Urinary bladder (tissue), 4 donors: ENCODE data around the gene ATP5IF1. TPM values are rescaled to one million over a fixed set of nuclear protein-coding genes. Genes with fewer than 3 reads are reported as not detected.

ENCODE experiments used
- DNase-seq: peaks from one replicate; pipeline ENCODE4 v3.0.0-alpha.2; 2015; ENCODE audit errors: extremely low spot score
- H3K27ac ChIP-seq: one replicate; pipeline ENCODE4 v1.5.1; 2013; ENCODE audit warnings: low read depth, mild to moderate bottlenecking, moderate library complexity
- H3K36me3 ChIP-seq: one replicate; pipeline ENCODE4 v1.6.1; 2013; ENCODE audit warnings: mild to moderate bottlenecking, moderate library complexity; ENCODE audit not compliant: insufficient read depth
- H3K4me1 ChIP-seq: one replicate; pipeline ENCODE4 v1.6.1; 2013; ENCODE audit warnings: mild to moderate bottlenecking, moderate library complexity; ENCODE audit not compliant: insufficient read depth
- H3K4me3 ChIP-seq: one replicate; pipeline ENCODE4 v1.5.1; 2013; ENCODE audit warnings: low read depth, low read length
- WGBS: extraction: QIAGEN DNeasy Blood & Tissue Kit; methylation state at CpG from one replicate; pipeline ENCODE4 v1.1.7; 2013; 5-methylcytosine and 5-hydroxymethylcytosine counted together
- polyA plus RNA-seq: library from polyadenylated mRNA; stranded (reverse); fragments of 200-250 nt; gene quantifications from one replicate; pipeline ENCODE4 v1.2.3, GENCODE V29; 2013
- total RNA-seq: library from RNA; depleted of rRNA; stranded (reverse); fragments of >200 nt; gene quantifications from one replicate; pipeline ENCODE4 v1.2.3, GENCODE V29; 2014
- donor health status: healthy with polysubstance abuse.
- donor health status: healthy.

The ATP5IF1 gene
- total RNA-seq (44.6 TPM), polyA plus RNA-seq (239 TPM)

- under 1% methylated on average over 60 of the region's 60 CpGs for WGBS
- H3K4me1 ChIP-seq = peaks cover 1% of the 10 kb centered on the region
- H3K36me3 ChIP-seq = no peaks in the 10 kb centered on the region
- DNase-seq = peak; percentile 95
- H3K27ac ChIP-seq = peak within 1 kb of the TSS; percentile 87
- H3K4me3 ChIP-seq = peak within 1 kb of the TSS; percentile 70
These were observed at the start of gene ATP5IF1 for GRCh38 chr1:28235755-28236655. ATP5IF1 (plus strand) TSS chr1:28236124; CDS start chr1:28236184, 60 bp downstream.

- WGBS = 72% methylated on average over 3 of the region's 3 CpGs
- H3K4me1 ChIP-seq = no peaks in the 10 kb centered on the region
These were observed 45.5 kb upstream of the ATP5IF1 start for GRCh38 chr1:28190337-28190979.

GRCh38 chr1:28190996-28191645 is 44.8 kb upstream of the ATP5IF1 start:
- Histone ChIP-seq H3K4me3 (no peak overlapping the region), H3K36me3 (no peaks in the 10 kb centered on the region), H3K27ac (no peak overlapping the region), H3K4me1 (no peaks in the 10 kb centered on the region)
- WGBS = 71% methylated on average over 12 of the region's 12 CpGs
- no peak for DNase-seq

More at GRCh38 chr1:28190337-28190979, 45.5 kb upstream of the ATP5IF1 start:
- Histone ChIP-seq H3K27ac (no peak overlapping the region), H3K4me3 (no peak overlapping the region), H3K36me3 (no peaks in the 10 kb centered on the region)
- no peak for DNase-seq

GRCh38 chr1:28193701-28194161 is 42.2 kb upstream of the ATP5IF1 start:
- H3K4me3 ChIP-seq = no peak overlapping the region
- DNase-seq = no peak
- H3K4me1 ChIP-seq = no peaks in the 10 kb centered on the region
- H3K36me3 ChIP-seq = no peaks in the 10 kb centered on the region
- 73% methylated on average over 8 of the region's 8 CpGs for WGBS
- H3K27ac ChIP-seq = no peak overlapping the region

- Histone ChIP-seq H3K4me1 (no peaks in the 10 kb centered on the region), H3K27ac (no peak overlapping the region), H3K36me3 (no peaks in the 10 kb centered on the region), H3K4me3 (no peak overlapping the region)
- WGBS = 80% methylated on average over 8 of the region's 8 CpGs
- no peak for DNase-seq
These were observed 41.4 kb upstream of the ATP5IF1 start for GRCh38 chr1:28194326-28195035.

GRCh38 chr1:28195780-28196179 is 40.1 kb upstream of the ATP5IF1 start:
- H3K27ac ChIP-seq = no peak overlapping the region
- no peak overlapping the region for H3K4me3 ChIP-seq
- H3K36me3 ChIP-seq = peaks cover 3% of the 10 kb centered on the region
- H3K4me1 ChIP-seq = no peaks in the 10 kb centered on the region
- no peak for DNase-seq
- 89% methylated on average over 1 of the region's 1 CpG for WGBS

GRCh38 chr1:28196330-28196729 is 39.6 kb upstream of the ATP5IF1 start:
- Histone ChIP-seq H3K36me3 (peaks cover 4% of the 10 kb centered on the region), H3K4me3 (no peak overlapping the region), H3K27ac (no peak overlapping the region), H3K4me1 (no peaks in the 10 kb centered on the region)
- WGBS = 80% methylated on average over 3 of the region's 3 CpGs
- DNase-seq = no peak

GRCh38 chr1:28197682-28198415 is 38.1 kb upstream of the ATP5IF1 start:
- 91% methylated on average over 12 of the region's 12 CpGs for WGBS
- Histone ChIP-seq H3K4me1 (no peaks in the 10 kb centered on the region), H3K36me3 (peaks cover 4% of the 10 kb centered on the region), H3K27ac (no peak overlapping the region), H3K4me3 (no peak overlapping the region)
- no peak for DNase-seq

- H3K4me1 ChIP-seq = no peaks in the 10 kb centered on the region
- no peak overlapping the region for H3K27ac ChIP-seq
- 92% methylated on average over 8 of the region's 8 CpGs for WGBS
- peaks cover 8% of the 10 kb centered on the region for H3K36me3 ChIP-seq
- no peak for DNase-seq
- H3K4me3 ChIP-seq = no peak overlapping the region
These were observed 36.3 kb upstream of the ATP5IF1 start for GRCh38 chr1:28199328-28200233.

GRCh38 chr1:28200234-28200873 is 35.6 kb upstream of the ATP5IF1 start:
- Histone ChIP-seq H3K36me3 (peaks cover 8% of the 10 kb centered on the region), H3K4me1 (no peaks in the 10 kb centered on the region), H3K27ac (no peak overlapping the region), H3K4me3 (no peak overlapping the region)
- no peak for DNase-seq
- WGBS = 94% methylated on average over 6 of the region's 6 CpGs

- Histone ChIP-seq H3K4me3 (no peak overlapping the region), H3K27ac (no peak overlapping the region), H3K4me1 (no peaks in the 10 kb centered on the region), H3K36me3 (peaks cover 8% of the 10 kb centered on the region)
- no peak for DNase-seq
- 87% methylated on average over 4 of the region's 4 CpGs for WGBS
These were observed 30.7 kb upstream of the ATP5IF1 start for GRCh38 chr1:28205243-28205642.
